K562 (cell line): ENCODE measurements around the gene KMT2C. TPM values are rescaled to one million over a fixed set of nuclear protein-coding genes. Genes with fewer than 3 reads are reported as not detected.
A peak's percentile ranks its signal among the peaks of the same experiment; 100 is the strongest.

Experiments
- ATAC-seq: fragments of 200-7000 bp; cut with Tn5 transposase; 3 replicates; pipeline ENCODE4 v1.9.1; 2020; ENCODE audit warnings: moderate library complexity
- BruUV-seq: library from RNA; stranded (reverse); fragments of 400-500 nt; replicated peaks from 2 replicates; lab custom pipeline; 2021; lab: Mats Ljungman, UMichigan
- CTCF ChIA-PET: fragments of 300-600 bp; formaldehyde crosslinking; extraction: SDS; loops from one replicate; lab custom pipeline; 2021; ENCODE audit warnings: low intra/inter-chr PET ratio; lab: Yijun Ruan, JAX
- POLR2A ChIA-PET: fragments of 300-600, 350-650 bp; sonication (Branson Sonifier 250); formaldehyde crosslinking; extraction: SDS; loops from one replicate; lab custom pipeline; 2021; ENCODE audit warnings: antibody characterized with exemption, inconsistent platforms; lab: Yijun Ruan, JAX
- DNase-seq, 4 experiments: peaks; one replicate each; pipeline versions ENCODE4 v3.0.0 to v3.0.0-alpha.2; 2011 to 2018; ENCODE audit warnings: low spot score in 3 of 4, mixed read lengths in 3 of 4; ENCODE audit errors: extremely low read depth in 1 of 4
- FAIRE-seq: peaks from 2 replicates; lab custom pipeline; 2011; peaks lifted over from hg19 to GRCh38; lab: Jason Lieb, UNC
- H2AFZ ChIP-seq: 2 replicates; pipeline ENCODE4 v1.6.0; 2011; ENCODE audit warnings: low read depth, low read length, control low read depth, inconsistent platforms
- H3K27ac ChIP-seq: fragments of 200-600 bp; 3 replicates; pipeline ENCODE4 v1.8.0; 2011; ENCODE audit warnings: low read depth, mild to moderate bottlenecking, control low read depth, inconsistent platforms, low read length, moderate library complexity, mixed read lengths; ENCODE audit errors: extremely low read depth
- H3K27me3 ChIP-seq, 2 experiments: fragments of 300-600 bp in 1 of 2; 2 replicates in 1 of 2; 3 replicates in 1 of 2; pipeline versions ENCODE4 v1.6.0 to v1.8.0; 2011; ENCODE audit warnings: inconsistent platforms in 2 of 2, low read length in 2 of 2, mild to moderate bottlenecking in 1 of 2, mixed read lengths in 1 of 2, moderate library complexity in 1 of 2; ENCODE audit not compliant: control insufficient read depth in 2 of 2, insufficient read depth in 2 of 2
- H3K36me3 ChIP-seq: fragments of 300-600 bp; 3 replicates; pipeline ENCODE4 v1.8.0; 2011; ENCODE audit warnings: mild to moderate bottlenecking, low read length, inconsistent platforms; ENCODE audit not compliant: control insufficient read depth, insufficient read depth
- H3K4me1 ChIP-seq, 2 experiments: fragments of 200-600 bp in 1 of 2; replicated peaks in 1 of 2; 2 replicates in 1 of 2; 3 replicates in 1 of 2; pipeline versions ENCODE4 v1.5.1 to v1.8.0; 2011; ENCODE audit warnings: inconsistent platforms in 2 of 2, low read length in 2 of 2, mild to moderate bottlenecking in 1 of 2, mixed read lengths in 1 of 2, moderate library complexity in 1 of 2; ENCODE audit not compliant: control insufficient read depth in 2 of 2, insufficient read depth in 2 of 2
- H3K4me2 ChIP-seq: 2 replicates; pipeline ENCODE4 v1.6.1; 2011; ENCODE audit warnings: low read length, control low read depth, inconsistent platforms, mixed read lengths; ENCODE audit not compliant: insufficient read depth
- H3K4me3 ChIP-seq: fragments of 200-600 bp; sonication (generic), shearing (Covaris generic); 2 replicates; pipeline ENCODE4 v1.5.1; 2016; ENCODE audit warnings: control low read depth, inconsistent platforms
- H3K79me2 ChIP-seq: fragments of 200-600 bp; 3 replicates; pipeline ENCODE4 v1.8.0; 2011; ENCODE audit warnings: low read length, inconsistent platforms; ENCODE audit not compliant: control insufficient read depth, insufficient read depth
- H3K9ac ChIP-seq, 2 experiments: 2 replicates each; pipeline versions ENCODE4 v1.6.0 to v1.6.1; 2011; ENCODE audit warnings: low read depth in 2 of 2, low read length in 2 of 2, control low read depth in 1 of 2, inconsistent platforms in 1 of 2, mild to moderate bottlenecking in 1 of 2, mixed read lengths in 1 of 2; ENCODE audit not compliant: insufficient read depth in 1 of 2
- H3K9me1 ChIP-seq: one replicate; pipeline ENCODE4 v1.6.0; 2011; ENCODE audit warnings: inconsistent platforms, mild to moderate bottlenecking, low read length, moderate library complexity; ENCODE audit not compliant: control insufficient read depth, insufficient read depth
- H3K9me3 ChIP-seq: replicated peaks from 2 replicates; pipeline ENCODE4 v1.5.1; 2011; ENCODE audit warnings: low read depth, low read length, inconsistent platforms; ENCODE audit not compliant: control insufficient read depth, insufficient read depth
- H4K20me1 ChIP-seq: replicated peaks from 2 replicates; pipeline ENCODE4 v1.6.1; 2011; ENCODE audit warnings: low read length, inconsistent platforms, mixed read lengths; ENCODE audit not compliant: control insufficient read depth, insufficient read depth
- NFATC3 ChIP-seq: fragments of 450-650 bp; IDR thresholded peaks from 2 replicates; pipeline ENCODE4 v1.6.1; 2017; ENCODE audit warnings: mild to moderate bottlenecking
- POLR2A ChIP-seq: fragments of 450-650 bp; conservative IDR thresholded peaks from 2 replicates; pipeline ENCODE4 v1.6.1; 2016
- WGBS: fragments of 100-300 bp; shearing (Covaris generic); methylation state at CpG from one replicate; pipeline ENCODE4 v1.1.6; 2016; ENCODE audit warnings: low coverage, mixed read lengths; ENCODE audit not compliant: insufficient coverage; ENCODE audit errors: missing lambda C conversion rate; 5-methylcytosine and 5-hydroxymethylcytosine counted together
- in situ Hi-C: fragments of 300-500 bp; cut with MboI; formaldehyde crosslinking; loops from 4 replicates; pipeline ENCODE4 v1.15.0; 2018; ENCODE audit warnings: inconsistent platforms, mixed read lengths
- intact Hi-C: fragments of 100-400 bp; cut with micrococcal nuclease; formaldehyde crosslinking; loops from 2 replicates; pipeline ENCODE4 v1.14.2; 2022
- polyA plus RNA-seq, 8 experiments: library from polyadenylated mRNA; depleted of rRNA in 4 of 8; stranded (reverse) in 5 of 8; unstranded in 3 of 8; fragments of >200 nt; fragmentation: Nextera tagmentation in 2 of 8; fragmentation: Illumina TruSeq in 1 of 8; extraction: Ambion mirVana in 2 of 8; extraction: Trizol in 1 of 8; gene quantifications; 2 replicates each; pipeline versions ENCODE4 v1.2.1 to v1.2.3, GENCODE V29; 2011 to 2014; ENCODE audit warnings: inconsistent platforms in 1 of 8, missing spikeins in 1 of 8
- total RNA-seq, 7 experiments: library from RNA; depleted of rRNA in 6 of 7; stranded (reverse); fragments of >200 nt in 6 of 7; fragmentation: Illumina TruSeq in 2 of 7; extraction: Trizol in 2 of 7; gene quantifications; 2 replicates each; pipeline versions ENCODE4 v1.2.1 to v1.2.3, GENCODE V29; 2011 to 2021; ENCODE audit warnings: low replicate concordance in 1 of 7
- TF ChIP-seq, protein P1 (sequence below): sonication (generic); formaldehyde crosslinking; IDR thresholded peaks from 2 replicates; pipeline ENCODE4 v1.8.0; 2022; ENCODE audit warnings: mild to moderate bottlenecking, missing genetic modification reagents, borderline replicate concordance

KMT2C gene
- total and polyA plus RNA-seq, 9 of the 15 experiments (the other 6 are each of a cell fraction or from before 2014, with no cell fraction given) = 4.9 to 67.8 (median 27.1) TPM

DNA sequence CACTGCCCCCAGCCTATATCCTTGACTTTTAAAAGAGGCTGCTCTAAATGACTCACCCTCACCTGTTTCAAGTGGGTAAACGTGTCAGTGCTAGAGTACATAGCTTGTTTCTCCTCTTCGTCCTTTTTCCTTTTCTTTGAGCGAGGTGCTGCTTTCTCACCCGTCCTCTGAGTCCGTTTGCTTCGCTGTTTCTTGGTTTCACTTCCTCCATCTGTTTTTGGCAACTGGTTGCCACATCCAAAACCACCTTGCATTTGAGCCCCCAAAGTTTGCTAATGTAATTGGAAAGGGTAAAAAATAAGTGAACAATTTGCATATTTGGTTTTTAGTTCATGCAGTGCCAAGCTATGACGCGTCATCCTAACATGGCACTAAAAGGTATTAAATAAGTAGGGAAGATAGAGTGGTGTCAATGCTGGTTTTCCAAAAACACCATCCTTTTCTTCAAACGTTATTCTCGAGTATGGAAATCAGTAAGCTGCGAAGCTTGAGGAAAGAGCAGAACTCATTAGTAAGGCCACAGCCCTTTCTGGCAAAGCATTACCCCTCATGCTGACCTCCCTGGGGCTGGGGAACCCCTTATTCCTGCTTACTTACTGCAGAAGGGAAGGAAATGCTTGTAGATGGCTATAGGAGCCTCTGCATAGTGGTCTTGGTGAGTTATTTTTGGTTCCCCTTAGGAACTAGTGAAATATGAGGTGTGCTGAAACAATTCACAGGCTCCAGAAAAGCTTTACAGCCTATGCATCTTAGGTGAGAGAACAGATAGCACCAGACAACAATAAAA, 276.8 kb downstream of the KMT2C start:
- ATAC-seq (no peak), FAIRE-seq (no peak), DNase-seq (no peak)
- intact Hi-C loops = no loop called here
- TF ChIP-seq, protein P1, sequence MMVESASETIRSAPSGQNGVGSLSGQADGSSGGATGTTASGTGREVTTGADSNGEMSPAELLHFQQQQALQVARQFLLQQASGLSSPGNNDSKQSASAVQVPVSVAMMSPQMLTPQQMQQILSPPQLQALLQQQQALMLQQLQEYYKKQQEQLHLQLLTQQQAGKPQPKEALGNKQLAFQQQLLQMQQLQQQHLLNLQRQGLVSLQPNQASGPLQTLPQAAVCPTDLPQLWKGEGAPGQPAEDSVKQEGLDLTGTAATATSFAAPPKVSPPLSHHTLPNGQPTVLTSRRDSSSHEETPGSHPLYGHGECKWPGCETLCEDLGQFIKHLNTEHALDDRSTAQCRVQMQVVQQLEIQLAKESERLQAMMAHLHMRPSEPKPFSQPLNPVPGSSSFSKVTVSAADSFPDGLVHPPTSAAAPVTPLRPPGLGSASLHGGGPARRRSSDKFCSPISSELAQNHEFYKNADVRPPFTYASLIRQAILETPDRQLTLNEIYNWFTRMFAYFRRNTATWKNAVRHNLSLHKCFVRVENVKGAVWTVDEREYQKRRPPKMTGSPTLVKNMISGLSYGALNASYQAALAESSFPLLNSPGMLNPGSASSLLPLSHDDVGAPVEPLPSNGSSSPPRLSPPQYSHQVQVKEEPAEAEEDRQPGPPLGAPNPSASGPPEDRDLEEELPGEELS (CRISPR knock-in tag) = no peak
- TF ChIP-seq NFATC3 (no peak), POLR2A (0 out of 2 replicates have a peak, but pooled peaks have one; percentile 13)
- in situ Hi-C loops = no loop called here
- Histone ChIP-seq H3K27ac (no peak overlapping the region), H3K36me3 (peaks cover 94% of the 10 kb centered on the region), H4K20me1 (no peaks in the 10 kb centered on the region), H3K9me1 (no peaks in the 10 kb centered on the region), H3K9ac (no peak overlapping the region), H3K4me3 (no peak overlapping the region), H3K4me2 (no peak overlapping the region), H3K9me3 (no peaks in the 10 kb centered on the region), H2AFZ (no peak overlapping the region), H3K27me3 (no peaks in the 10 kb centered on the region), H3K79me2 (no peaks in the 10 kb centered on the region), H3K4me1 (no peaks in the 10 kb centered on the region)
- ChIA-PET CTCF (no interaction called here), POLR2A (no interaction called here)
- BruUV-seq = no TSS peak
- WGBS = 92% methylated on average over 11 of the region's 11 CpGs
